ENCODE measurements around the gene PKD2. TPM values are rescaled to one million over a fixed set of nuclear protein-coding genes. Genes with fewer than 3 reads are reported as not detected.
"Not testable (repeated sequence)": the region's sequence is repeated elsewhere in the genome, so short reads cannot be mapped to it uniquely, and the experiment has no call there.

Gene PKD2
- total and polyA plus RNA-seq, 2 of the 4 experiments (the other 2 are of a cell fraction) = 43.8 to 51.3 TPM

DNA sequence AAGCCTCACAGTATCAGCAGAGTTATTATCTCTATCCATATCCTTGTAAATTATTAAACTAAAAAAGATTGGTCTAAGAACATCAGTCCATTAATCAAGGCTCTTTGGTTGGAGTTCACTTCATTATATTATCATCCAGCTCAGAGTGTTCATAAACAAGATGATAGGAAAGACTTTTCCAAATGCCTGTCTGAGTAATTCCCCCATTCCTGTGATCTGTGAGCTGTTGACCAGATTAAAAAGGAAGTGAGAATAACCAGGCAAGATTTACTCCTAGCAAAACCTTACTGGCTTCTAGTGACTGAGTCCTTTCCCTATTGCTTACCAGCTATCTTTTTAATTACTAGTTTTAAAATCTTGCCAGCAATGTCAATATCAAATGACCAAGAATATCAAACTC, 14.9 kb downstream of the PKD2 start:
- BruUV-seq (replicated peaks) = no TSS peak
- dilution Hi-C loops (cut with HindIII; ENCODE audit: low sequenced_read_pairs, unreplicated experiment) = no loop called here
- Histone ChIP-seq H2BK15ac (ENCODE audit: low read depth, low read length) (no peak overlapping the region), H2BK5ac (ENCODE audit: low read depth, low read length, poor library complexity, severe bottlenecking) (peak overlapping the region; percentile 12), H4K20me1 (ENCODE audit: insufficient read depth, low read length) (peaks cover 6% of the 10 kb centered on the region; the same call in 1 of the 2 replicates), H2AFZ (replicated peaks; ENCODE audit: low read length, poor library complexity) (no peak overlapping the region), H3K4me2 (ENCODE audit: low read depth, low read length) (no peak overlapping the region), H3K36me3 (ENCODE audit: control insufficient read depth, insufficient read depth, low read length) (peaks cover 11% of the 10 kb centered on the region), H4K8ac (ENCODE audit: low read depth in 2 of 2, low read length in 2 of 2) (no peak overlapping the region), H3K9ac (ENCODE audit: low read depth, low read length) (no peak overlapping the region), H3K9me1 (ENCODE audit: insufficient read depth, low read length) (peaks cover 4% of the 10 kb centered on the region), H3K79me1 (ENCODE audit: low read depth in 1 of 2, low read length in 2 of 2) (peaks cover 43 to 66% of the 10 kb centered on the region in 2 experiments), H3K4ac (ENCODE audit: low read depth, low read length) (no peak overlapping the region), H2AK9ac (replicated peaks; ENCODE audit: low read depth, low read length, poor library complexity) (no peak overlapping the region), H3K27me3 (ENCODE audit: control insufficient read depth, insufficient read depth, low read length) (no peaks in the 10 kb centered on the region), H2BK120ac (ENCODE audit: low read depth, low read length) (no peak overlapping the region), H3K23ac (ENCODE audit: low read depth, low read length) (no peak overlapping the region), H3K27ac (ENCODE audit: insufficient read depth, low read length) (no peak overlapping the region), H3K18ac (ENCODE audit: low read depth, low read length) (no peak overlapping the region), H2BK20ac (ENCODE audit: low read depth, low read length) (no peak overlapping the region), H4K5ac (ENCODE audit: low read depth, low read length) (no peak overlapping the region), H2AK5ac (ENCODE audit: low read depth, low read length) (no peak overlapping the region), H3K4me1 (ENCODE audit: control insufficient read depth, insufficient read depth, low read length) (peaks cover 10% of the 10 kb centered on the region), H4K91ac (ENCODE audit: insufficient read depth, low read depth, low read length) (no peak overlapping the region), H3K14ac (replicated peaks; ENCODE audit: low read depth, low read length) (no peak overlapping the region), H3K4me3 (ENCODE audit: insufficient read depth, low read depth, low read length) (no peak overlapping the region), H3K56ac (ENCODE audit: extremely low read depth, insufficient read depth, low read length) (no peak overlapping the region), H3K9me3 (ENCODE audit: control insufficient read depth, insufficient read depth, low read length) (peaks cover 5% of the 10 kb centered on the region; the same call in 1 of the 2 replicates)
- ChIA-PET CTCF (interaction anchor here (1.1 kb wide), 1 partner anchor 189 kb away, joined by 4 read pairs; no protein-coding TSS in a partner anchor), POLR2A (ENCODE audit: unreplicated experiment) (no interaction called here)
- no peak for DNase-seq
- in situ Hi-C loops (cut with MboI; ENCODE audit: low sequenced_read_pairs) = no loop called here
- intact Hi-C loops (cut with micrococcal nuclease) = no loop called here
- no peak for ATAC-seq (ENCODE audit: low read depth)
- TF ChIP-seq MAZ (IDR thresholded peaks at IDR 0.05; ENCODE audit: borderline replicate concordance, low read depth, low read length) = no peak
- no peak for TF ChIP-seq FOS (IDR thresholded peaks at IDR 0.05; ENCODE audit: low read depth, low read length)
- TF ChIP-seq, protein P1, sequence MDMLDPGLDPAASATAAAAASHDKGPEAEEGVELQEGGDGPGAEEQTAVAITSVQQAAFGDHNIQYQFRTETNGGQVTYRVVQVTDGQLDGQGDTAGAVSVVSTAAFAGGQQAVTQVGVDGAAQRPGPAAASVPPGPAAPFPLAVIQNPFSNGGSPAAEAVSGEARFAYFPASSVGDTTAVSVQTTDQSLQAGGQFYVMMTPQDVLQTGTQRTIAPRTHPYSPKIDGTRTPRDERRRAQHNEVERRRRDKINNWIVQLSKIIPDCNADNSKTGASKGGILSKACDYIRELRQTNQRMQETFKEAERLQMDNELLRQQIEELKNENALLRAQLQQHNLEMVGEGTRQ (IDR thresholded peaks at IDR 0.05; ENCODE audit: low read depth, low read length) = no peak
- TF ChIP-seq CHD1 (IDR thresholded peaks at IDR 0.05; ENCODE audit: low read depth, low read length) = no peak
- no peak for TF ChIP-seq CEBPB (IDR thresholded peaks at IDR 0.05; ENCODE audit: low read depth, low read length)

DNA sequence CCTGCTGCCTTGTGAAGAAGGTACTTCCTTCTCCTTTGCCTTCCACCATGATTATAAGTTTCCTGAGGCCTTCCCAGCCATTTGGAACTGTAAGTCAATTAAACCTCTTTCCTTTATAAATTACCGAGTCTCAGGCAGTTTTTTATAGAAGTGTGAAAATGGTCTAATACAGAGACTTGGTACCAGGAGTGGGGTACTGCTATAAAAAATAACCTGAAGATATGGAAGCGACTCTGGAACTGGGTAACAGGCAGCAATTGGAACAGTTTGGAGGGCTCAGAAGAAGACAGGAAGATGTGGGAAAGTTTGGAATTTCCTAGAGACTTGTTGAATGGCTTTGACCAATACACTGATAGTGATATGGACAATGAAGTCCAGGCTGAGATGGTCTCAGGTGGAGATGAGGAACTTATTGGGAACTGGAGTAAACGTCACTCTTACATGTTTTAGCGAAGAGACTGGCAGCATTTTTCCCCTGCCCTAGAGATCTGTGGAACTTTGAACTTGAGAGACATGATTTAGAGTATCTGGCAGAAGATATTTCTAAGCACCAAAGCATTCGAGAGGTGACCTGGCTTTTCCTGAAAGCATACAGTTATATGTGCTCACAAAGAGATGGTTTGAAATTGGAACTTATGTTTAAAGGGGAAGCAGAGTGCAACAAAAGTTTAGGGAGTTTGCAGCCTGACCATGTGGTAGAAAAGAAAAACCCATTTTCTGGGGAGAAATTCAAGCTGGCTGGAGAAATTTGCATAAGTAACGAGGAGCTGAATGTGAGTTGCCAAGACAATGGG, 18.6 kb downstream of the PKD2 start:
- H3K27ac ChIP-seq (ENCODE audit: insufficient read depth, low read length); ATAC-seq (ENCODE audit: low read depth); H3K18ac ChIP-seq (ENCODE audit: low read depth, low read length); POLR2A ChIA-PET (ENCODE audit: unreplicated experiment); H2AFZ ChIP-seq (replicated peaks; ENCODE audit: low read length, poor library complexity); dilution Hi-C loops (cut with HindIII; ENCODE audit: low sequenced_read_pairs, unreplicated experiment); H3K27me3 ChIP-seq (ENCODE audit: control insufficient read depth, insufficient read depth, low read length); H3K4me2 ChIP-seq (ENCODE audit: low read depth, low read length); H2AK5ac ChIP-seq (ENCODE audit: low read depth, low read length); CTCF ChIA-PET; H4K5ac ChIP-seq (ENCODE audit: low read depth, low read length); H4K20me1 ChIP-seq (ENCODE audit: insufficient read depth, low read length); H2BK120ac ChIP-seq (ENCODE audit: low read depth, low read length); in situ Hi-C loops (cut with MboI; ENCODE audit: low sequenced_read_pairs); intact Hi-C loops (cut with micrococcal nuclease); H2BK5ac ChIP-seq (ENCODE audit: low read depth, low read length, poor library complexity, severe bottlenecking); DNase-seq; H3K4ac ChIP-seq (ENCODE audit: low read depth, low read length); H2BK15ac ChIP-seq (ENCODE audit: low read depth, low read length); H4K91ac ChIP-seq (ENCODE audit: insufficient read depth, low read depth, low read length); H2BK20ac ChIP-seq (ENCODE audit: low read depth, low read length); BruUV-seq (replicated peaks); H4K8ac ChIP-seq (ENCODE audit: low read depth in 2 of 2, low read length in 2 of 2); H3K9me3 ChIP-seq (ENCODE audit: control insufficient read depth, insufficient read depth, low read length); H3K14ac ChIP-seq (replicated peaks; ENCODE audit: low read depth, low read length); H3K56ac ChIP-seq (ENCODE audit: extremely low read depth, insufficient read depth, low read length); H3K9ac ChIP-seq (ENCODE audit: low read depth, low read length); H3K9me1 ChIP-seq (ENCODE audit: insufficient read depth, low read length); H3K23ac ChIP-seq (ENCODE audit: low read depth, low read length); H3K4me3 ChIP-seq (ENCODE audit: insufficient read depth, low read depth, low read length); H2AK9ac ChIP-seq (replicated peaks; ENCODE audit: low read depth, low read length, poor library complexity): not testable (repeated sequence)
- Histone ChIP-seq H3K4me1 (ENCODE audit: control insufficient read depth, insufficient read depth, low read length) (peaks cover 16% of the 10 kb centered on the region), H3K36me3 (ENCODE audit: control insufficient read depth, insufficient read depth, low read length) (peaks cover 12% of the 10 kb centered on the region), H3K79me1 (ENCODE audit: low read depth in 1 of 2, low read length in 2 of 2) (peaks cover 51 to 70% of the 10 kb centered on the region in 2 experiments)
- 100% methylated on average over 1 of the region's 6 CpGs; no CpG with 5 or more reads in 1 of the 2 experiments for WGBS, 2 experiments (ENCODE audit: extremely low coverage in 2 of 2, insufficient read length in 1 of 2)

Data from IMR-90 (cell line).